Keratinocyte (primary cell): ENCODE results near the gene MIB2. TPM values are rescaled to one million over a fixed set of nuclear protein-coding genes. Genes with fewer than 3 reads are reported as not detected.

Experiments
- DNase-seq: peaks from one replicate; pipeline ENCODE4 v3.0.0-alpha.2; 2011; ENCODE audit warnings: low read depth, missing footprints, low spot score
- FAIRE-seq: peaks from 2 replicates; lab custom pipeline; 2011; peaks lifted over from hg19 to GRCh38; lab: Jason Lieb, UNC
- H2AFZ ChIP-seq: 2 replicates; pipeline ENCODE4 v1.6.0; 2012; ENCODE audit warnings: low read length, control low read depth, inconsistent platforms; ENCODE audit not compliant: control insufficient read depth
- H3K27ac ChIP-seq: 2 replicates; pipeline ENCODE4 v1.5.1; 2011; ENCODE audit warnings: low read length; ENCODE audit not compliant: control insufficient read depth, insufficient read depth
- H3K27me3 ChIP-seq: 3 replicates; pipeline ENCODE4 v1.6.0; 2011; ENCODE audit warnings: low read length; ENCODE audit not compliant: control insufficient read depth, insufficient read depth; ENCODE audit errors: extremely low read depth
- H3K36me3 ChIP-seq, 2 experiments: 2 replicates in 1 of 2; 3 replicates in 1 of 2; pipeline ENCODE4 v1.5.1; 2011; ENCODE audit warnings: low read length in 2 of 2, mild to moderate bottlenecking in 1 of 2; ENCODE audit not compliant: control insufficient read depth in 2 of 2, insufficient read depth in 2 of 2; ENCODE audit errors: extremely low read depth in 1 of 2
- H3K4me1 ChIP-seq: 3 replicates; pipeline ENCODE4 v1.5.1; 2011; ENCODE audit warnings: low read length; ENCODE audit not compliant: control insufficient read depth, insufficient read depth; ENCODE audit errors: extremely low read depth
- H3K4me2 ChIP-seq: 3 replicates; pipeline ENCODE4 v1.6.0; 2011; ENCODE audit warnings: low read depth, low read length; ENCODE audit not compliant: control insufficient read depth, insufficient read depth; ENCODE audit errors: extremely low read depth
- H3K4me3 ChIP-seq, 3 experiments: fragments of 200-600 bp in 1 of 3; sonication (generic) in 1 of 3; 2 replicates in 2 of 3; 3 replicates in 1 of 3; pipeline ENCODE4 v1.5.1; 2011 to 2016; ENCODE audit warnings: low read length in 3 of 3, mild to moderate bottlenecking in 3 of 3, control low read depth in 2 of 3, inconsistent platforms in 1 of 3, low read depth in 1 of 3, mixed read lengths in 1 of 3, mixed run types in 1 of 3, moderate library complexity in 1 of 3; ENCODE audit not compliant: control insufficient read depth in 2 of 3, insufficient read depth in 2 of 3; ENCODE audit errors: extremely low read depth in 1 of 3
- H3K79me2 ChIP-seq: 2 replicates; pipeline ENCODE4 v1.6.0; 2012; ENCODE audit warnings: low read length; ENCODE audit not compliant: control insufficient read depth, insufficient read depth
- H3K9ac ChIP-seq: 3 replicates; pipeline ENCODE4 v1.6.0; 2011; ENCODE audit warnings: low read length; ENCODE audit not compliant: control insufficient read depth, insufficient read depth; ENCODE audit errors: extremely low read depth
- H3K9me1 ChIP-seq: 3 replicates; pipeline ENCODE4 v1.6.0; 2011; ENCODE audit warnings: low read length; ENCODE audit not compliant: control insufficient read depth, insufficient read depth; ENCODE audit errors: extremely low read depth
- H3K9me3 ChIP-seq: 2 replicates; pipeline ENCODE4 v1.5.1; 2012; ENCODE audit warnings: low read depth, low read length; ENCODE audit not compliant: control insufficient read depth
- H4K20me1 ChIP-seq: 3 replicates; pipeline ENCODE4 v1.6.0; 2011; ENCODE audit warnings: low read length; ENCODE audit not compliant: control insufficient read depth, insufficient read depth; ENCODE audit errors: extremely low read depth
- EZH2 ChIP-seq: IDR thresholded peaks from one replicate; pipeline ENCODE4 v1.6.1; 2012; ENCODE audit warnings: inconsistent platforms, mild to moderate bottlenecking, low read length, moderate library complexity
- dilution Hi-C: fragments of 300-500 bp; cut with MboI; formaldehyde crosslinking; loops from one replicate; pipeline ENCODE4 v1.7.0; 2020; ENCODE audit warnings: low sequenced_read_pairs; ENCODE audit not compliant: extremely low pct_ligation_motif_present
- polyA plus RNA-seq, 5 experiments: library from polyadenylated mRNA; depleted of rRNA in 3 of 5; stranded (reverse) in 3 of 5; stranded (forward) in 1 of 5; unstranded in 1 of 5; fragments of >200 nt; gene quantifications; 1 replicate in 1 of 5; 2 replicates in 3 of 5; 3 replicates in 1 of 5; pipeline versions ENCODE4 v1.2.1 to v1.2.3, GENCODE V29; 2011 to 2012; ENCODE audit warnings: missing spikeins in 2 of 5, low read depth in 1 of 5, low replicate concordance in 1 of 5
- TF ChIP-seq, protein P1 (sequence below), 3 experiments: IDR thresholded peaks in 1 of 3; conservative IDR thresholded peaks in 1 of 3; optimal IDR thresholded peaks in 1 of 3; 2 replicates in 2 of 3; 3 replicates in 1 of 3; pipeline versions ENCODE3 to v1.5.1; 2011; ENCODE audit warnings: low read length in 3 of 3, mild to moderate bottlenecking in 3 of 3, moderate library complexity in 2 of 3, control low read depth in 1 of 3, inconsistent platforms in 1 of 3; ENCODE audit not compliant: insufficient read depth in 2 of 3; ENCODE audit errors: extremely low read depth in 1 of 3

The MIB2 gene
- polyA plus RNA-seq, 1 donor (not counting 4 experiments of a cell fraction or from before 2014, with no cell fraction given): 13.9 TPM

GRCh38 chr1:1606232-1606631 is 9.1 kb upstream of the MIB2 start:
- Histone ChIP-seq H2AFZ (no peak overlapping the region), H4K20me1 (no peaks in the 10 kb centered on the region), H3K4me3 (no peak overlapping the region), H3K27me3 (no peaks in the 10 kb centered on the region), H3K4me2 (no peak overlapping the region), H3K36me3 (no peaks in the 10 kb centered on the region), H3K27ac (no peak overlapping the region), H3K9ac (no peak overlapping the region), H3K9me1 (no peaks in the 10 kb centered on the region), H3K4me1 (no peaks in the 10 kb centered on the region), H3K9me3 (no peaks in the 10 kb centered on the region), H3K79me2 (no peaks in the 10 kb centered on the region)
- no peak for FAIRE-seq
- dilution Hi-C loops: no loop called here
- no peak for TF ChIP-seq EZH2
- TF ChIP-seq, protein P1, sequence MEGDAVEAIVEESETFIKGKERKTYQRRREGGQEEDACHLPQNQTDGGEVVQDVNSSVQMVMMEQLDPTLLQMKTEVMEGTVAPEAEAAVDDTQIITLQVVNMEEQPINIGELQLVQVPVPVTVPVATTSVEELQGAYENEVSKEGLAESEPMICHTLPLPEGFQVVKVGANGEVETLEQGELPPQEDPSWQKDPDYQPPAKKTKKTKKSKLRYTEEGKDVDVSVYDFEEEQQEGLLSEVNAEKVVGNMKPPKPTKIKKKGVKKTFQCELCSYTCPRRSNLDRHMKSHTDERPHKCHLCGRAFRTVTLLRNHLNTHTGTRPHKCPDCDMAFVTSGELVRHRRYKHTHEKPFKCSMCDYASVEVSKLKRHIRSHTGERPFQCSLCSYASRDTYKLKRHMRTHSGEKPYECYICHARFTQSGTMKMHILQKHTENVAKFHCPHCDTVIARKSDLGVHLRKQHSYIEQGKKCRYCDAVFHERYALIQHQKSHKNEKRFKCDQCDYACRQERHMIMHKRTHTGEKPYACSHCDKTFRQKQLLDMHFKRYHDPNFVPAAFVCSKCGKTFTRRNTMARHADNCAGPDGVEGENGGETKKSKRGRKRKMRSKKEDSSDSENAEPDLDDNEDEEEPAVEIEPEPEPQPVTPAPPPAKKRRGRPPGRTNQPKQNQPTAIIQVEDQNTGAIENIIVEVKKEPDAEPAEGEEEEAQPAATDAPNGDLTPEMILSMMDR (optimal IDR thresholded peaks at IDR 0.05 in 1 of 3, IDR thresholded peaks at IDR 0.05 in 1 of 3, conservative IDR thresholded peaks at IDR 0.05 in 1 of 3; ENCODE audit: extremely low read depth in 1 of 3, insufficient read depth in 2 of 3, low read length in 3 of 3): no peak
- DNase-seq: no peak

DNA sequence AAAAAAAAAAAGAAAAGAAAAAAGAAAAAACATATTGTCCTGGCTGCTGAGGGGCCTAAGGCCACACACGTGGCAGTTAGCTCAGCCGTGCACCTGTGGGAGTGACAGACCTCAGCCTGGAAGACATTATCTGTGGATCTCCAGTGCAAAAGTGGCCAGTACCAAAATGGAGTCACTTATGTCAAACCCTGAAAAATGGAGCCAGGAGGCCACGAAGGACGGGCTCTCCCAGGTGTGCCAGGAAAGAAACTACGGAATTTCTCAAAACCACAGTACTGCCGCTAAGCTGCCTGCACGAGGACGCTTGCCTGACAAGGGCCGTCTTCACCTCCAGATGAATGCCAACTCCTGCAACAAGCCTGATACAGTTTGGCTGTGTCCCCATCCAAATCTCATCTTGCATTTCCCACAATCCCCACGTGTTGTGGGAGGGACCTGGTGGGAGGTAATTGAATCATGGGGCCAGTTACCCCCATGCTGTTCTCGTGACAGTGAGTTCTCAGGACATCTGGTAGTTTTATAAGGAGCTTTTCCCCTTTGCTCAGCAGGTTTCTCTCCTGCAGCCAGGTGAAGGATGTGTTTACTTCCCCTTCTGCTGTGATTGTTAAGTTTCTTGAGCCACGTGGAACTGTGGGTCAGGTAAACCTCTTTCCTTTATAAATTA is 5.3 kb upstream of the MIB2 start:
- H3K4me1 ChIP-seq: peaks cover 11% of the 10 kb centered on the region
- H3K9ac ChIP-seq: no peak overlapping the region
- H3K9me1 ChIP-seq: no peaks in the 10 kb centered on the region
- no peaks in the 10 kb centered on the region for H3K27me3 ChIP-seq
- H2AFZ ChIP-seq: no peak overlapping the region
- H3K36me3 ChIP-seq: no peaks in the 10 kb centered on the region
- DNase-seq: no peak
- H3K27ac ChIP-seq: no peak overlapping the region
- dilution Hi-C loops: no loop called here
- TF ChIP-seq, protein P1 (optimal IDR thresholded peaks at IDR 0.05 in 1 of 3, IDR thresholded peaks at IDR 0.05 in 1 of 3, conservative IDR thresholded peaks at IDR 0.05 in 1 of 3; ENCODE audit: extremely low read depth in 1 of 3, insufficient read depth in 2 of 3, low read length in 3 of 3): no peak
- TF ChIP-seq EZH2: no peak
- H3K9me3 ChIP-seq: no peaks in the 10 kb centered on the region
- no peak overlapping the region for H3K4me3 ChIP-seq
- peaks cover 4% of the 10 kb centered on the region for H3K79me2 ChIP-seq
- H4K20me1 ChIP-seq: no peaks in the 10 kb centered on the region
- no peak for FAIRE-seq
- H3K4me2 ChIP-seq: no peak overlapping the region
